Heart left ventricle (tissue), 16 donors: ENCODE results near the gene SLC24A4. TPM values are rescaled to one million over a fixed set of nuclear protein-coding genes. Genes with fewer than 3 reads are reported as not detected.
A peak's percentile ranks its signal among the peaks of the same experiment; 100 is the strongest.

Source experiments
- ATAC-seq, 4 donors: fragments of 200-7000 bp; cut with Tn5 transposase; one replicate each; pipeline ENCODE4 v1.9.1; 2020 to 2022; ENCODE audit warnings: moderate library complexity in 4 of 4, mild to moderate bottlenecking in 3 of 4, moderate number of reproducible peaks in 1 of 4
- DNase-seq, 5 donors: peaks; one replicate each; pipeline ENCODE4 v3.0.0-alpha.2; 2020
- H3K27ac ChIP-seq, 12 donors: fragments of 200-600 bp; sonication (generic) in 4 of 12; one replicate each; pipeline versions ENCODE4 v1.5.0 to v1.8.0; 2016 to 2022; ENCODE audit warnings: mild to moderate bottlenecking in 2 of 12
- H3K27me3 ChIP-seq, 9 donors: fragments of 200-600 bp; sonication (generic) in 2 of 9; one replicate each; pipeline versions ENCODE4 v1.5.1 to v1.8.0; 2016 to 2022; ENCODE audit warnings: mild to moderate bottlenecking in 3 of 9
- H3K36me3 ChIP-seq, 9 donors: fragments of 200-600 bp; sonication (generic) in 2 of 9; one replicate each; pipeline versions ENCODE4 v1.5.0 to v1.8.0; 2018 to 2022; ENCODE audit warnings: mild to moderate bottlenecking in 2 of 9
- H3K4me1 ChIP-seq, 12 donors: fragments of 200-600 bp; sonication (generic) in 4 of 12; one replicate each; pipeline versions ENCODE4 v1.5.0 to v1.8.0; 2016 to 2022; ENCODE audit warnings: mild to moderate bottlenecking in 3 of 12
- H3K4me3 ChIP-seq, 12 donors: fragments of 200-600 bp; sonication (generic) in 4 of 12; one replicate each; pipeline versions ENCODE4 v1.5.0 to v1.8.0; 2017 to 2022; ENCODE audit warnings: mild to moderate bottlenecking in 9 of 12, moderate library complexity in 4 of 12
- H3K9me3 ChIP-seq, 12 donors: fragments of 200-600 bp; sonication (generic) in 4 of 12; one replicate each; pipeline versions ENCODE4 v1.5.0 to v1.8.0; 2016 to 2022; ENCODE audit warnings: mild to moderate bottlenecking in 1 of 12
- POLR2A ChIP-seq, 2 donors: fragments of 450-650 bp; IDR thresholded peaks; one replicate each; pipeline ENCODE4 v1.6.1; 2017; ENCODE audit warnings: antibody characterized with exemption in 2 of 2, mild to moderate bottlenecking in 2 of 2, moderate library complexity in 2 of 2
- WGBS, 4 donors: extraction: QIAGEN DNeasy Blood & Tissue Kit in 2 of 4; methylation state at CpG; one replicate each; pipeline versions ENCODE4 v1.1.5 to v1.1.7; 2013 to 2018; 5-methylcytosine and 5-hydroxymethylcytosine counted together
- intact Hi-C, 10 donors: fragments of 100-400 bp; cut with DNase I; formaldehyde crosslinking; loops; one replicate each; pipeline versions ENCODE4 v1.11.1 to v1.14.2; 2022
- polyA plus RNA-seq, 2 donors: library from polyadenylated mRNA; stranded (reverse); fragments of 200-250 nt; gene quantifications; one replicate each; pipeline ENCODE4 v1.2.3, GENCODE V29; 2013
- total RNA-seq, 9 donors: library from RNA; depleted of rRNA in 2 of 9; stranded (reverse); fragments of >200 nt in 2 of 9; fragmentation: NEBNext Ultra II Directional in 3 of 9; extraction: Animal tissue kit (Norgen Biotek cat#: 25700) in 3 of 9; gene quantifications; one replicate each; pipeline versions ENCODE4 v1.1.0 to v1.2.4, GENCODE V29; 2016 to 2023
- TF ChIP-seq, protein P1 (sequence below), 12 donors: fragments of 200-600 bp; sonication (generic) in 4 of 12; IDR thresholded peaks; one replicate each; pipeline versions ENCODE4 v1.5.0 to v1.8.0; 2018 to 2022; ENCODE audit warnings: antibody characterized with exemption in 12 of 12, mild to moderate bottlenecking in 5 of 12
- donor health status: ischemic (EF 13 %, LVEDD 7.1; RV severe dilation, severe dysfunction).
- donor health status: healthy with polysubstance abuse.
- donor health status: DM: no; HTN: yes; CAD: no.
- donor health status: DM: no; HTN: no; CAD: no.
- donor health status: ischemic (EF 25% LVEDD 6.9; RV normal size, moderate dysfunction).
- donor health status: ischemic (EF 25% LVEDD 5.7; RV mildly dilated, moderate dysfunction).
- donor health status: healthy.
- donor health status: DM: yes; HTN: yes; CAD: no.
- donor health status: ischemic (EF 35%, LVEDD 5.7; RV mildly dilated, moderate dysfunction).
- donor health status: nonischemic (EF 11% LVEDD 7.7; RV severe dilation, severe dysfunction).
- donor health status: DM: yes; HTN: yes; CAD: no.
- donor health status: PGD.
- donor health status: ischemic (EF 29% LVEDD 5.4; RV normal size, mild dysfunction).
- donor health status: nonischemic (EF 23%, LVEDD 6.1; RV moderate dilation, normal function).

Gene SLC24A4
- total and polyA plus RNA-seq, 11 donors, result 0.05 to 1.6 (median 0.23) TPM

DNA sequence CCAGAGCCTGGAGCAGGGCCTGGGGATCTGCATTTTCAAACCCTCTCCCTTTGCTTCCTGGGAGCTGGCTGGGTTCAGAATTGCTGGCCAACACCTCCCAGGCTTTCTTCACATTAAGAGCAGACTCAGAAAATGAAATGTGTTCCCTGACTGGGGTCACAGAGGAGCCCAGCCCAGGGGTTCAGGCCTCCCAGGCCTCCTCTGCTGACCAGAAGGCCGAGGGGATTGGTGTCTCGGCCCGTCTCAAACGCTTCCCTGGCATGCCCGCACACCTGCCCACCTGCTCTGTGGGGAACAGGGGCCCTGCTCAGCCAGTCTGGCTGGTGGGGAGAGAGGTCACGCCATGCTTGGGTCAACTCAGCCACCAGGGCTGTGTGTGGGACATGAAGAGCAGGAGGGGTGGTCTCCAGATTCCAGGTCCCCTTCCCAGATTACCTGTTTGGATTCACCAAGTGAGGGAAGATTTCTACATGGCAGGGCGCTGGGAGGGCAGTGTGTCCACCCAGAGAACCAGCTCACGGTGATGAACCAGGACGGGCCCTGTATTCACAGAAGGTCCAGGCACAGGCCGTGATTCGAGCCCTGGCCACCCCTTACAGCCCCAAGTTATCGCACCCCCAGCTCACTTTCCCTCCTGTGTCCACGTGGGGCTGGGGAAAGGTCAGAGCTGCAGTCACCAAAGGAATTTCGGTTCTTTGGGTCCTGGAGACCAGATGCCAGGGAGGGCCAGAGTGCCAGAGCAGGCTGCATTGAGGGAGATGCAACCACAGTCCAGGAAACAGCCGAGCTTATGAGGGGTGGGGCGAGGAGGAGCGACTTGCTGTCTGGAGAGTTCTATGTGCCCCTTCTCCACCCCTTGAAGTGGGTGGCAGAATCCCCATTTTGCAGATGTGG, 135.4 kb downstream of the SLC24A4 start:
- H3K36me3 ChIP-seq, result no peaks in the 10 kb centered on the region
- intact Hi-C loops, result loop anchor here in 9 of 10 donors (2.0 to 10.0 kb wide), 15 partner anchors 54 to 336 kb away; partner anchors contain the start of genes CPSF2 (in 4 of the 9), NDUFB1 (in 4 of the 9) and RIN3 (in 2 of the 9)
- peak overlapping the region in 8 of 12 donors; percentile 26 to 43 (median 34) for H3K4me3 ChIP-seq
- no peaks in the 10 kb centered on the region for H3K27me3 ChIP-seq
- ATAC-seq (no peak), DNase-seq (no peak)
- peak overlapping the region; percentile 38 to 91 (median 84) for H3K27ac ChIP-seq
- peaks cover 6 to 45% (median 23%) of the 10 kb centered on the region in 12 donors for H3K4me1 ChIP-seq
- no peak for TF ChIP-seq POLR2A (IDR thresholded peaks at IDR 0.05)
- TF ChIP-seq, protein P1, sequence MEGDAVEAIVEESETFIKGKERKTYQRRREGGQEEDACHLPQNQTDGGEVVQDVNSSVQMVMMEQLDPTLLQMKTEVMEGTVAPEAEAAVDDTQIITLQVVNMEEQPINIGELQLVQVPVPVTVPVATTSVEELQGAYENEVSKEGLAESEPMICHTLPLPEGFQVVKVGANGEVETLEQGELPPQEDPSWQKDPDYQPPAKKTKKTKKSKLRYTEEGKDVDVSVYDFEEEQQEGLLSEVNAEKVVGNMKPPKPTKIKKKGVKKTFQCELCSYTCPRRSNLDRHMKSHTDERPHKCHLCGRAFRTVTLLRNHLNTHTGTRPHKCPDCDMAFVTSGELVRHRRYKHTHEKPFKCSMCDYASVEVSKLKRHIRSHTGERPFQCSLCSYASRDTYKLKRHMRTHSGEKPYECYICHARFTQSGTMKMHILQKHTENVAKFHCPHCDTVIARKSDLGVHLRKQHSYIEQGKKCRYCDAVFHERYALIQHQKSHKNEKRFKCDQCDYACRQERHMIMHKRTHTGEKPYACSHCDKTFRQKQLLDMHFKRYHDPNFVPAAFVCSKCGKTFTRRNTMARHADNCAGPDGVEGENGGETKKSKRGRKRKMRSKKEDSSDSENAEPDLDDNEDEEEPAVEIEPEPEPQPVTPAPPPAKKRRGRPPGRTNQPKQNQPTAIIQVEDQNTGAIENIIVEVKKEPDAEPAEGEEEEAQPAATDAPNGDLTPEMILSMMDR (IDR thresholded peaks at IDR 0.05), result no peak
- 80 to 84% (median 83%) methylated on average over 11 to 17 of the region's 17 CpGs for WGBS, 4 donors
- H3K9me3 ChIP-seq, result no peaks in the 10 kb centered on the region

DNA sequence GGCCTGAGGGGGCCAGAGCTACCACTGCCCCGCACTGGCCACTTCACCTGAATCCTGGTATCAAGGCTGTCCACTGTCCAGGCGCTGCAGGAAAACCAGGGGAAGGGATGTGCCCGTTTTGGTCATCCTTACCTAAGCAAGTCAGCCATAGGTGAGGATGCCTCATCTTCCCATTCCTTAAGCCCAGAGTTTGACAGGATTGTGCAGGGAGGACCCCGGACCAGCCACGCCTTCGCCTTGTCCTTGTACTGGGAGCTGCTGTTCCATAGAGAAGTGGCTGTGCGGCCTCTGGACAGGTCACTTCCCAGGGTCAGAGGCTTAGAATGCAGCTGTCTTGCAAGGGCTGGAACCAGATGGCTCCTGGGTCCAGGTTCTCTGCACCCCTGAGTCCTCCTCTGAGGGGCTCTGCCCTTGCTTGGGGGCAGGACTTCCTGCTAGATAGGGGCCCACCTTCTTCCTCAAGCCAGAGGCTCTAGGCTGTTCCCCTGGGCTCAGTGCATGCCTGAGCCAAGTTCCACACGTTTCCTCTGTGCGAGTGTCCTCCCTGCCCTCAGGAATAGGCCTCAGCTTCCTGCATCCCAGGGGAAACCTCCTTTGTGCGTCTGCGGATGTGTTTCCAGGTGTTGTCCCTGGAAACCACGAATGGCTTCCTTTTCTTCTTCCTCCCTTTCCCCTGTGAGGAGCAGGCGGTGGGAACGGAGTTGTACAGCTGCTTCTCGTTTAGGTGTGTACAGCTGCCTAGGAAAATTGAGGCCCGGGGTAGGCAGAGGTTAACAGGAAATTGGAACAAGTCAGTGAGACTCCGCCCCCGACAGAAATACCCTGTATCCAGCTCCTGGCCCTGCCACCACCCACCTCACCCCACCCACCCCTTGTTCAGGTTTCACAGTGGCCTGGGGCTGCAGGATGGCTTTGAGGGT, 136.3 kb downstream of the SLC24A4 start:
- H3K9me3 ChIP-seq, result no peaks in the 10 kb centered on the region
- peak overlapping the region in 8 of 12 donors; percentile 26 to 43 (median 34) for H3K4me3 ChIP-seq
- TF ChIP-seq, protein P1 (IDR thresholded peaks at IDR 0.05), result no peak
- no peak for TF ChIP-seq POLR2A (IDR thresholded peaks at IDR 0.05)
- intact Hi-C loops, result loop anchor here in 9 of 10 donors (2.0 to 10.0 kb wide), 15 partner anchors 53 to 337 kb away; partner anchors contain the start of genes CPSF2 (in 4 of the 9), NDUFB1 (in 4 of the 9) and RIN3 (in 2 of the 9)
- H3K4me1 ChIP-seq, result peaks cover 6 to 45% (median 23%) of the 10 kb centered on the region in 12 donors
- H3K36me3 ChIP-seq, result no peaks in the 10 kb centered on the region
- peak overlapping the region; percentile 72 to 95 (median 85) for H3K27ac ChIP-seq
- DNase-seq (peak in 4 of 5 donors; percentile 68 to 79 (median 76)), ATAC-seq (peak; percentile 68 to 86 (median 71))
- WGBS, 4 donors, result 53 to 60% (median 56%) methylated on average over 18 of the region's 18 CpGs
- H3K27me3 ChIP-seq, result no peaks in the 10 kb centered on the region

DNA sequence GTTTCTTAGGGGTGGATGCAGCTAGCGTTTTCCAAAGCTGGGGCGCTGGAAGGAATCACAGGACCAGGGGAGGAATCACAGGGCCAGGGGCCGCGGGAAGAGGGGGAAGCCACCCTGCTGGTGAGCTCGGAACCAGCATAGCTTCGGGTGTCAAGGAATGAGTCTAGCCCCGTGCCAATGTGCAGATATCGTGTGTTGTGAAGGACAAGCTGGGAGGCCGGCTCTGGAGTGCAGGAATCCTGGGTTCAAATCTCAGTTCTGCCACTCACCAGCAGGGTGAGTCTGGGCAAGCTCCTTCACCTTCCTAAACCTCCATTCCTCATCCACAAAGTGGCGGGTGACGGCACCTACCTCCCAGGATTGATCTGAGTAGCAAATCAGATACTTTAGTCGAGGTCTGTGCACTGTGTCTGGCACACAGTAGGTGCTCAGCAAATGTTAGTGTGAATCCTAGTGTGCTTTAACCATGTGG, 137.0 kb downstream of the SLC24A4 start:
- ATAC-seq (no peak), DNase-seq (no peak)
- peaks cover 6 to 45% (median 23%) of the 10 kb centered on the region in 12 donors for H3K4me1 ChIP-seq
- H3K9me3 ChIP-seq, result no peaks in the 10 kb centered on the region
- H3K27me3 ChIP-seq, result no peaks in the 10 kb centered on the region
- WGBS, 4 donors, result 57 to 73% (median 68%) methylated on average over 12 of the region's 12 CpGs
- intact Hi-C loops, result loop anchor here in 9 of 10 donors (2.0 to 10.0 kb wide), 15 partner anchors 52 to 338 kb away; partner anchors contain the start of genes CPSF2 (in 4 of the 9), NDUFB1 (in 4 of the 9) and RIN3 (in 2 of the 9)
- H3K27ac ChIP-seq, result peak overlapping the region; percentile 72 to 95 (median 85)
- peak overlapping the region in 5 of 12 donors; percentile 20 to 35 (median 24) for H3K4me3 ChIP-seq
- TF ChIP-seq POLR2A (IDR thresholded peaks at IDR 0.05), result no peak
- TF ChIP-seq, protein P1 (IDR thresholded peaks at IDR 0.05), result peak in 6 of 12 donors; percentile 7 to 31 (median 20)
- H3K36me3 ChIP-seq, result no peaks in the 10 kb centered on the region
